ENCODE measurements around the gene S100A6. TPM values are rescaled to one million over a fixed set of nuclear protein-coding genes. Genes with fewer than 3 reads are reported as not detected.

The S100A6 gene
- polyA plus RNA-seq, 3 donors: 208 to 240 (median 221) TPM

DNA sequence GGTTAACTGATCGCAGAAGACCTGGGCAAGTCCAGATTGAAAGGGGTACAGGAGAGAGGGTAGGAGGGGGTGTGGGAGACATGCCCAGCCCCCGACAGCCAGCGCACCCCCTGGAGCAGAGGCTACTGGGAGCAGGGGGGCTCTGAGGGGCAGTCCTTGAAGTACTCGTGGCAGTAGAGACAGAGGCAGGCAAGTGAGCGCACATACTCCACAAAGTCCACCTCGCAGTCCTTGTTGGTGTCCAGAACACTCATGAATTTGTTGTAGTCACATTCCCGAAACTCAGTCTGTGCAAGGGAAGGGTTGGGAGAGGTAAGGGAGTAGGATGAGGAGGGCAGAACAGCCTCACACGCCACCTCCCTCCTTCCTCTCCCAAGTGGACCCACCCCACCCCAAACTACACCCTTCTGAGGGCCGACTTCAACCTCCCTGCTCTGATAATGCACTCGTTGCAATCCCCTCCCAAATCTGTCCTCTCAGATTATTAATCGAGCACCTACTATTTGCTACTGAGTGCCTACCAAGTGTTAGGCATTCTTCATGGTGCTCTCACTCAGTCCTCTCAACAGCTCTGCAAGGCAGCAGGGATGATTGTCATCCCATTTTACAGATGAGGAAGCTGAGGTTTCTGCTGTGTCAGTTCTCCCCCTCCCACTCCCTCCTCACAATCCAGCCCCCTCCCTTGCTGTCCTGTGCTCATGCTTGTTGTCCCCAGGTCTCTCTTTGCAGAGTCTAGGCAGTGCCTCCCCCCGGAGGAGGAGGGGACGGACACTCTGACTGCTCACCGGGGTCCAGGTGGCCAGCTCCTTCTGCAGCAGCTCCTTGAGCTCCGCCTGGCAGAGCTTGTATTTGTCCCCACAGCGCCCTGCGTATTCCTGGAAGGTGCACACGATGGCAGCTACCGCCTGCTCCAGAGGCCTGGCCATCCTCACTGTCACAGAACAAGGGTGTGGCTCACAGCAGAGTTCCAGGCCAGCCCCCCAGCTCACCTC, 12.1 kb upstream of the S100A6 start:
- no peak for DNase-seq

DNA sequence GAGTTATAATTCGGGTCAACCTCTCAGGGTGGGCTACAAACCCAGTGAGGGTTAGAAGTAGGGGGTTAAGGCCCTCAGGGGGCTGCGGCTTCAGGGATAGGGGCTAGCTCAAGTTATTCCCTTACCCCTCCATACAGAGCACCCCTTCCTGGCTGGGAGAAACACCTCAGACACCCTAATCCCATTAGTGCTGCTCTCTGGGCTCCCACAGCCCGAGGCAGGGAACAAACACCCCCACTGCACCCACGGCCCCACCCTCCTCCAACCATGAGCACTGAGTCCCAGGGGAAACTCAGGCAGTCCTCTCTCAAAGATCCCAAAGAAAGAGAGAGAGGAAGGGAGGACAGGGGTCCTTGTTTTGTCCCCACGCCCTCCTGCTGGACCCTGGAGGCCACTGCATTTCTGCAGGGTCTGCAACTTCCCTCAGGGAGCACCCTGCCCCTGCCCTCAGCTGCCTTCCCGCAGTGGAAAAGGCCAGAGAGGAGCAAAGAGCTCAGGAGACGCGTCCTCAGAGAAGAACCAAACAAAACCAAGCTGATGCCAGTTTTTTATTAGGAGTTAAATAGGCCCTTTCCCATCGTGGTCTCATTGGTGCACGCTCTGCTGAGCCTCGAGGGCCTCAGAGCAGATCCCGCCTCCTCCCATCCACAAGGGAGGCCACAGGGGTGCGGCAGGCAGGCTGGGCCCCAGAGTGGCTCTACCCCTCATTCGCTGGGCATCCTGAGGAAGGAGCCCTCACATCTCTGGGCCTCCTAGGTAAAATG, 11.2 kb upstream of the S100A6 start:
- DNase-seq: no peak

DNA sequence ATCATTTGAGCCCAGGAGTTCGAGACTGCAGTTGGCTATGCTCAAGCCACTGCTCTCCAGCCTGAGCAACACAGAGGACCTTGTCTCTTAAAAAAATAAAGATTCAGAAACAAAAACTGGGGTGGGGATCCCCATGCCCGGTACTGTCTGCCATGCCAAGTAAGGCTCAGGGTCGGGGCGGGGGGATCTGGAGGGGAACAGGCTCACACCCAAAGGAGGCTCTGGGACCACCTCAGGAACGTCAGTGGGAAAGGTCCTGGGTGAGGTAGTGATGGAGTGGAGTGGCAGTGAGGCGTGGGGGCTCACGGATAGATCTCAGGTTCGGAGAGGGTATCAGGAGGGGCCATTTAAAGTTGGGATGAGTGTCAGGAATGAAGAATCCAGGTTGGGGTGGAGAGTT, 10.6 kb upstream of the S100A6 start:
- DNase-seq: no peak

DNA sequence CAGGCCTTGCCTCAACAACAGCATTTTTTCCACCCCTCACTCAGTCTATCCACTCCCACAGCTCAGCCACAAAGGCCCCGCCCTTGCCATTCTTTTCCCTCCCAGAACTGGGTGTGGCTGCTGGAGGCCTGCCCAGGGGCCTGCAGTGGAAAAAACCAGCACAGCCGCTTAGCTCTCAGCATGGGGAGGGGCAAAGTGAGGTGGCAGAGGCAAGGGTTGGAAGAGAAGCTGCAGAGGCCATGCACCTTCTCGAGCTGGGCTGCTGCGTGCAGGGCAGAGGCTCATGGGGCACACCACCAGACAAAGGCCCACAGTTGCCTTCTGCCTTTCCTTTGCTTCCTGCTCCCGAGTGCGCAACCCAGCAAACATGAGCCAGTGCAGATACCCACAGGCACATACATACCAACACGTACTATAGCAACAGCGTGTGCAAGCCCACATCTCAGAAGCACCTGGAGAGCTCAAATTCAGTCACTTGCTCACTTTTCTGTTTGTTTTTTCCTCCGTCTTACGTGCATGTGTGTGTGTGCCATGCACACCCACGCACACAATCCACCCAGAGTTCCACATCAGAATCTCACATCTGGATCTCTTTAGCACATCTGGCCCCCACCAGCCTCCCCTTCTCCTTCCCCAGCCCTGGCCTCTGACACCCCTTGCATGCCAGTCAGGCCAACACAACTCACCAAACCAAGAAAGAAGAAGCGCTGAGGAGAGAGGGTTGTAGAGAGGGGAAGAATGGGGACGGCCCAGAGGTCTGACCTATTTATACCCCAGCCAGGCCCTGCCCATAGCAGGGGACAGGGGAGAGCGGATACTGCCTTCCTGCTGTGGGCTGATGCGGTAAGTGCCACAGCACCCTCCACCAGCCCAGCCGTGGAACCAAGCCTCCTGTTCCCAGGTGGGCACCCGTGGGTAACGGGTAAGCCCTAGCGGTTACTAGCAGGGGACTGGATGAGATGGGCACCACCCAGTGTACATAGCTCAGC, 9.6 kb upstream of the S100A6 start, which contains the start of gene S100A4:
Gene S100A4 (minus strand): TSS at position 740 of the 989 bp plus-strand sequence. CDS start 1,012 bp downstream, outside the sequence.
- peak; percentile 88 for DNase-seq

DNA sequence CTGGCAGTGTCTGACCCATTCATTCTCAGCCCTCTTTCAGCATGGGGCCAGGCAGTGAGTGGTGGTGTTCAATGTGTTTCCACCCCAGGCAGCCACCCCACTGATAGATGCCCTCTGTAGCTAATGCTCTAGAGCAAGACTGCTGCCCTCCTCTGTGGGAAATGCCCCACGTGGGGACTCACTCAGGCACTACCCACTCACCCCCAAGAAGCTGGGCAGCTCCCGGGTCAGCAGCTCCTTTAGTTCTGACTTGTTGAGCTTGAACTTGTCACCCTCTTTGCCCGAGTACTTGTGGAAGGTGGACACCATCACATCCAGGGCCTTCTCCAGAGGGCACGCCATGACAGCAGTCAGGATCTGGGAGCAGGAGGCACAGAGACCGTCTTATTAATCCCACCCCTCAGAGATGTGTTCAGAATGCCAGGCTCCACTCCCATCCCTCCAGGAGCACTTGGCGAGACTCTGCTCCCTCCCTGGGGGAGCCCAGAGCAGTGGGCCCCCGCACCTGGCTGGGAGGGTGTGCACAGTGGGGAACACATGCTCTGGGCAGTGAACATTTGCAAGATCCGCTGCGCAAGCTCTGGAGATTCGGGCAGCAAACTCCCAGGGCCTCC, 8.8 kb upstream of the S100A6 start:
- DNase-seq: no peak

DNA sequence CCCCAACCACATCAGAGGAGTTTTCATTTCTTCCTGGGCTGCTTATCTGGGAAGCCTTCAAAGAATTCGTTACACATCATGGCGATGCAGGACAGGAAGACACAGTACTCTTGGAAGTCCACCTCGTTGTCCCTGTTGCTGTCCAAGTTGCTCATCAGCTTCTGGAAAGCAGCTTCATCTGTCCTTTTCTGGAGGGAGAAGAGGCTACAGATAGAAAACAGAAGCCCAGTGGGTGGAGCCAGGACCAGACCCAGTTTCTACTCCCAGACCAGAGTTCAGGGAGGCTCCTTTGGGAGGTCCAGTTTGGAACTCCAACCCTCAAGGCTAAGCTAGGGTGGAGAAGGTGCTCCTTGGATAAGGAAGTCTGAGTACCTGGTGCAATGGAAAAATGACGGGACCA, 7.9 kb upstream of the S100A6 start:
- no peak for DNase-seq

DNA sequence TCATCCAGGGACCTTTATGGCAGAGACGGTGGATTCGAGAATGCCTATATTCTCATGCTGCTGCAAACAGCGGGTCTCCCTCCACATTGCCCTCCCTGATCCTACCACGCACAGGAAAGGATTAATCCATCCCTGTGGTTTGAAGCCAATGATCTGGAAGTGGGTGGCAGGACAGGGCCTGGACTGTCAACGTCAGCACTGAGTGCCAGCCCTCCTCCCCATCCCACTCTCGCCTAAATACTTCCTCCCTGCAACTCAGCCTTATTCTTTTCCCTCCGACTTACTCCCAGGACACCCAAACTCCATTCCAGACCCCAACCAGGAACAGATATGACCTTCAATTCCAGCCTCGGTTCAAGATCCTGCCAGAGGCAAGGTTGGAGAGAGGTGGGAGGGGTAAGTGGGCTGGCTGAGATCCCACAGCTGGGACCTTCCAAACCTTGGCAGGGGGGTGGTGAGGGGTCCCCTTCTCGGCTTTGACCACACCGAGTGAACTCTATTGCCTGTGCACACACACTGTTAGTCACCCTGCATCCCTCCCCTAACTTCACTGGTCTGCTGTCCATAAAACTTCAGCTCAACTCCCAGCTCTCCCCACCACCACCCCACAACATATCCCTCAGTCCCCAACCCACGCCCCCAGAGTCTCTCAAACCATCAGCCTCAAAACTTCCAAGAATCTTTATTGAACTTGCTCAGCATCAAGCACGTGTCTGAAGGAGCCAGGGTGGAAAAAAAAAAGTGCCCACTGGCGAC, 7.3 kb upstream of the S100A6 start:
- DNase-seq: no peak

DNA sequence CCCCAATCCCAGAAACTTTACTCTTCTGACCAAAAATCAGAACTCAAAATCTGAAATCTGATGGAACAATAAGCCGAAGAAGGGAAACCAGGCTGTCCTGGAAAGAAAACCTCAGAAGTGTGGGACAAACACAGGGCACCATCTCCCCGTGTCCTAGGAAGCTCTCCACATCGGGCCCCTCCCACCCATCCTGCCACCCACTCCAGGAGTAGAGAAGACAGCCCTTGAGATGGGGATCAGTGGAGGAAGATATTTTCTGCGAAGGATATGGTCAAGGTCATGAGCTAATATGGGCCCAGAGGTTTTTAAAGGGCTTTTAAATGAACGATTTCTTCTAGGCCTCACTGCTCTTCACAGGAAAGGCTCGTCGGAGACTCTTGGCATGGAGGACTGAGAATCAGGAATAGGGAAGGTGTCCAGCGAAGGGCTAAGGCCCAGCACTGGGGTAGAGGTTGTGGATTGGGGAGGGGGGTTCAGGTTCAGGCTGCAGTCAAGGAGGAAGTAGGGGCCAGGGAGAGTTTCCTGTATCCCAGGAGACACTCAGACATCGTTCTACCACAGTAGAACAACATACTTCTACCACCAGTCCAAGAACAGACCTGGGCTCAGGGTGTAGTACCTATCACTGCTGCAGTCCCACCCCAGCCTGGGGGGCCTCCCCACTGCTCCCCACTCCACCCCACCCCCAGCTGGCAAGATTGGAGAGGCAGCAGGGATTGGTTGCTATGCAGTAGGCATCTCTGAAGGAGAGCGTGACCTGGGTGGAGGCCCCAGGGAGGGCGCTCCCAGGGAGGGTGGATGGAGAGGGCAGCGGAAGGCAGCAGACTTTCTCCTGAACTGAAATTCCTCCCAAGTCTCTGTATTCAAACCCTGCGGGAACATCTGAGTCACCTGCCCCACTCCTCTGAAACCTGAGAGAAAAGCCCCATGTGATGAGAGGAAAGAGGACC, 6.1 kb upstream of the S100A6 start:
- DNase-seq: no peak

DNA sequence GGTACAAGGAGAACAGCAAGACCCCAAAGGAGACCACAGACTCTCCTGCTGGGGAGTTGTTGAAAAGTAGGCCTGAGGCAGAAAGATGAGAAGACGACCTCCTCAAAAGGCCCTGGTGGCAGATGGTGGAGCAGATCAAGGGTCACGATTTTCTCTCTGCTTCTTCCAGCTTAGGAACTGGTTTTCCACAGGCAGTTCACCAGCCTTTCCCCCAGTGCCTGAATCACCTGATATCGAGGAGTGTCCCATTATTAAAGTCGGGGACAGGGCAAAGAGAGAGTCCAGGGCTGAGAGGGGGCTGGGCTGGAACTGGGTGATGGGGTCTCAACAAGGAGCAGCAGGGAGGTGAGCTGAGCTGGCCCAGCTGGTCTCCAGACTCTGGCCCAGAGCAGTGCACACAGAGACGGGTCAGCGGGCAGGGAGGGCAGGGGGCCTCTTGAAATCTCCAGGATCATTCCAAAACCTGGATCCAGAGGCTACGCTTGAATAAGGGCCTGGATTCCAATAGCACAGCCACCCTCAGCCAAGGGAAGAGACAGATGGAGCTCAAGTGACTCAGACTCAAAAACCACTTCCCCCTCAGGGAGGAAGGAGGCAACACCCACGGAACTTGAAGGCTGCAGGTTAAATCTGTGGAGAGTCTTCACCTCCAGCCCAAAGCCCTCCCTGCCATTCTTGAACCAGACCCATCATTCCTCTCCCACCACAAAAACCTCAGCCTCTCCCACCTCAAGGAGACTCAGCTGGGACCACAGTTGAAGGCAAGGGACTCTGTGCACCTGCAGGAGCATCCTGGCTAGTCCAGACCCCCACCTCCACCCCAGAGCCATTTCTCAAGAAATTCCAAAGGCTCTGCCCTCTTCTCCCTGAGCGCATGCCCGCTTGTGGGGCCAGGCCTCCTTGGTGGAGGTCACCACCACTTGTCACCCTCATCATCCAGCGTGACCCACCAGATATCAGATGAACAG, 4.9 kb upstream of the S100A6 start, which contains the start of gene S100A5:
Gene S100A5 (minus strand): TSS at position 541 of the 968 bp plus-strand sequence. CDS start 743 bp downstream, outside the sequence.
- peak; percentile 50 for DNase-seq

DNA sequence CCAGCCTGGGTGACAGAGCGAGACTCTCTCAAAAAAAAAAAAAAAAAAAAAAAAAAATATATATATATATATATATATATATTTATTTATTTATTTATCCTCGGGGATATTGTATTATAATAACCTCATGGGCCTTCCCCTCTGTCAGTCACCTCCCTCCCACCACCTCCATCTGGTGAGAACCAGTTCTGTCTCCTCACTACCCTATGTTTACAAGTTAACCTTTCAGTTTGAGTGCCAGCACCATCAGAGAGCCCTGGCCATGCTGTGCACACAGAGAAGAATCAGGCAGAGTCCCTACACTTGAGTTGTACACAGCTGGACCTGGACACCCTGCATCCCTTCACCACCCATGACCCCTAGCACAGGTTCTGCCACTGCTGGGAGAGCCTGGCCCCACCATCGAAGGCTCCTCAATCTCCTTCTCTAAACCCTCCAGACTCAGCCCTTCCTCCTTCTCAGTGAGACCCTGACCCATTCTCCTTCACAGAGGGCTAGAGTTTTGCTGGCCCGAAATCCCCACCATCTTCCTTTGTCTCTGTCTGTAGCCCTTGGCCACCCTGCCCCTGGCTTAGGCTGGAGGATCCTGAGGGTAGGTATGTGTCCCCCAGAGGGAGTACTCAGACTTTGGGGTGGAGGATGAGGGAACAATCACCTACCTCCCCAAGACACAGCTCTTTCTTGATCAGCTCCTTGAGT, 3.8 kb upstream of the S100A6 start:
- no peak for DNase-seq

DNA sequence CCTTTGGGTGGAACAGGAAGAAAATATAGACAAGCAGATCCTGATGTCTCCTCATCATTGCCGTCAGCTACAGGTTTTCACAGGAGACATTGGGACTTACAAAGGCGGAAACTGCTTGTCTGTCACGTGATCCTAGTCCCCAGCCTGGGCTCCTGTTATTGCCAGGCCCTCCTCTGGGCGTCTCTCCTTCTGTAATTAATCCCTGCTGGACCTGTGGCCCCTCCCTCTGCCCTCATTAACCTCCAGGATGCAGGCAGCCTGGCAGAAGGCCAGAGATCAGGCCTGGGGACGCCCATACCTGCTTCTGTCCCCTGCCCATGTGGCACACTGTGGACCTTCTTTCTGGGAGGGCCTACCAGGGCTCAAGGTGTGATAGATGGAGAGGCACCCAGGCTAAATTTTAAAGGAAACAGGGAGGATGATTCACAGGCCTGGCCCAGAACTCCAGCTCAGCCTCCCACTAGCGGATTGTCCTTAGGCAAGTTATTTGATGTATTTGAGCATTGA, 2.6 kb upstream of the S100A6 start:
- no peak for DNase-seq

DNA sequence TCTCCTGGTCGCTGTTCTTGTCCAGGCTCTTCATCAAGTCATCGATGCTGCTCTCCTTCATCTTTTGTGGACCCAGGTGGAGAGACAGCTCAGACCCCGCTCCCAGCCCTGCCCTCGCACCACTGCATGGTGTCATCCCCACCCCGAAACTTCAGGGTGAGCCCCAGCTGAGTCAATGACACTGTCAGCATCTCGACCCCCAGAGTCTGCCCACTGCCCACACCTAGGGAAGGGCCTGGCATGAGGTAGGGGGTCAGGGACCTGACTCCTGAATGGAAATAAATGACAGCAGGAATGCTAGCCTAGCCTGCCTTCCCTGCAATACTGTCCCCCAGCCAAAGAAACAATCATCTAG, 1.6 kb upstream of the S100A6 start:
- no peak for DNase-seq

DNA sequence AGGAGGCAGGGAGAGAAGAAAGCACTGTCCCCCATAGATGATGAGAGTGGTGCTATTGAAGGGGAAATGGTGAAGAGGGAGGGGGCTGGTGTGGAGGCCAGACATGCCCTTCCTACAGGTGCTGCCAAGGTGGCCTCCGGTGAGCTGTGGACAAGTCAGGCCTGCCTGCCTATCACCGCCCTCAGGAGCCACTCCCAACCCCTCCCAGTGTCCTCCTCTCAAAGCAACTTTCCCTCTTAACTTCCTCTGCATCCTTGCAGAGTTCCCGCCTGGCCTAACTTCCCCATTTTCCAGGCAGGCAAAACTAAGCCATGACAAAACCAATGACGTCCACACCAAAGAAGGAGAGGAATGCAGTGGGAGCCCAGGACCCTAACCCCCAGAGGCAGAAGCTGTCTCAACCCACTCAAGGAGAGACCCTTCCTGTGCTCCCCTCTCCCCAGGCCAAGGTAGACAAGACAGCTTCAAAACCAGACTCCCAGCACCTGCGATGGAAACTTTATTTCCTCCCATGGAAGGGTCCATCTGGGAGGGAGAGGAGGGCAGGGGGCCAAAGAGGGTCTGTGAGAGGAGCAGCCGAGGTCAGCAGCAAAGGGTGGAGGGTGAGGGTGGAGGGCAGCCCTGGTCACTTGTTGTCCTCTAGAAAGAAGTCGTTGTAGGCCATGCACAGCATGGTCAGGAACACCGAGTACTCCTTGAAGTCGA, 1.0 kb upstream of the S100A6 start:
- no peak for DNase-seq

DNA sequence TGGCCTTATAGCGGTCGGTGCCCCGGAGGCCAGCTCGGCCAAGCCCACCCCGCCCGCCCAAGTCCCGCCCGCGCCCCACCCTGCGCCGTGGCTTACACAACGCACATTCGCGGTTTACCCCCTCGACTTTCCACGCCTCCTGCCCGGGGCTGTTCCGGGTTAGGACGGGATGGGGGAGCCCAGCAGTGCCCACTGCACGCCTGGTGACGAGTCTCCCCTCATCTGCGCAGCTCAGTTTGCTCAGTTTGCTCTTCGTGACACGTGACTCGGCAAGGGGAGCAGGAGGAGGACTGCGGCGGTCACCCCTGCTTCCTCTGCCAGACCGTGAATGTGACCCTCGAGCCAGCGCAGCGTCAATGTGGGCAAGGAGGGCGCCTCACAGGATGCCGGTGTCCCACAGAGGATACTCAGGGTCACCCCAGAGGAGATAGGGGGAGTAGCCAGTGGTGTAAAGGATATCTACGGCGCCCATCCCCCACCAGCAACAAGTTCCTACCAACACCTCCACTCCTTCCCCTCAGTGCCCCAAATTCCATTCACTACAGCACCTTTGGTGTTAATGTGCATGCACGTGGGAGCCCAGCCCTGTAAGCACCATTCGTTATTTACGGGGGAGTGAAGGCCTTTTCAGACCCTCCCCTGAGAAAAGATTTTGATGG, 350 bp upstream of the S100A6 start:
- peak; percentile 55 for DNase-seq

DNA sequence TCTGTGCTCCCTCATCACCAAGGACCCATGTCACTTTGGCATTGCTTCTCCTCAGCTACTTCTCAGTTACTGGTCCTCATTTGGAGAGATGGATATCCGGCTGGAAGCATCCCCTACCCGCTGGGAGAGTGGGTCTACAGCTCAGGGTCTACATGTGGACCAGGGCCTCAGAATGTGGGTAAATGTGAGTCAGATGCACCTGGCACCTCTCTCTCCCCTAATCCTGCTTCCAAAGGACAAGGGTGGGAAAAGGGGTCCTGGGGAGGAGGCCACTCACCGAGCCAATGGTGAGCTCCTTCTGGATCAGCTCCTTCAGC, 908 bp downstream of the S100A6 start:
- DNase-seq: no peak

Data from renal pelvis (tissue), 4 donors.